Ishikawa (cell line): ENCODE measurements around the gene TMEM107.

ENCODE experiments used
- CEBPB ChIP-seq: IDR thresholded peaks from 2 replicates; pipeline ENCODE4 v1.6.1; 2012
- CREB1 ChIP-seq: IDR thresholded peaks from 2 replicates; pipeline ENCODE4 v1.6.1; 2012; ENCODE audit warnings: low read depth
- EGR1 ChIP-seq: IDR thresholded peaks from 2 replicates; pipeline ENCODE4 v1.6.1; 2012
- EP300 ChIP-seq: IDR thresholded peaks from 2 replicates; pipeline ENCODE4 v1.6.1; 2012; ENCODE audit warnings: borderline replicate concordance
- FOXM1 ChIP-seq: IDR thresholded peaks from 2 replicates; pipeline ENCODE4 v1.6.1; 2012; ENCODE audit warnings: low read depth, borderline replicate concordance
- NFIC ChIP-seq: IDR thresholded peaks from 2 replicates; pipeline ENCODE4 v1.6.1; 2012
- RAD21 ChIP-seq: IDR thresholded peaks from 2 replicates; pipeline ENCODE4 v1.6.1; 2012; ENCODE audit warnings: low read depth
- TAF1 ChIP-seq: IDR thresholded peaks from 2 replicates; pipeline ENCODE4 v1.6.1; 2012; ENCODE audit warnings: low read depth, mild to moderate bottlenecking
- TCF12 ChIP-seq: IDR thresholded peaks from 2 replicates; pipeline ENCODE4 v1.6.1; 2012; ENCODE audit warnings: low read depth
- TEAD4 ChIP-seq: IDR thresholded peaks from 2 replicates; pipeline ENCODE4 v1.6.1; 2012
- YY1 ChIP-seq: IDR thresholded peaks from 2 replicates; pipeline ENCODE4 v1.6.1; 2012; ENCODE audit warnings: low read depth
- ZBTB7A ChIP-seq: IDR thresholded peaks from 2 replicates; pipeline ENCODE4 v1.6.1; 2012; ENCODE audit warnings: low read depth
- TF ChIP-seq, protein P1 (sequence below): IDR thresholded peaks from 2 replicates; pipeline ENCODE4 v1.6.1; 2012
- TF ChIP-seq, protein P2 (sequence below): IDR thresholded peaks from 2 replicates; pipeline ENCODE4 v1.6.1; 2012; ENCODE audit warnings: low read depth, mild to moderate bottlenecking
- TF ChIP-seq, protein P3 (sequence below): IDR thresholded peaks from 2 replicates; pipeline ENCODE4 v1.6.1; 2012

TMEM107 gene

DNA sequence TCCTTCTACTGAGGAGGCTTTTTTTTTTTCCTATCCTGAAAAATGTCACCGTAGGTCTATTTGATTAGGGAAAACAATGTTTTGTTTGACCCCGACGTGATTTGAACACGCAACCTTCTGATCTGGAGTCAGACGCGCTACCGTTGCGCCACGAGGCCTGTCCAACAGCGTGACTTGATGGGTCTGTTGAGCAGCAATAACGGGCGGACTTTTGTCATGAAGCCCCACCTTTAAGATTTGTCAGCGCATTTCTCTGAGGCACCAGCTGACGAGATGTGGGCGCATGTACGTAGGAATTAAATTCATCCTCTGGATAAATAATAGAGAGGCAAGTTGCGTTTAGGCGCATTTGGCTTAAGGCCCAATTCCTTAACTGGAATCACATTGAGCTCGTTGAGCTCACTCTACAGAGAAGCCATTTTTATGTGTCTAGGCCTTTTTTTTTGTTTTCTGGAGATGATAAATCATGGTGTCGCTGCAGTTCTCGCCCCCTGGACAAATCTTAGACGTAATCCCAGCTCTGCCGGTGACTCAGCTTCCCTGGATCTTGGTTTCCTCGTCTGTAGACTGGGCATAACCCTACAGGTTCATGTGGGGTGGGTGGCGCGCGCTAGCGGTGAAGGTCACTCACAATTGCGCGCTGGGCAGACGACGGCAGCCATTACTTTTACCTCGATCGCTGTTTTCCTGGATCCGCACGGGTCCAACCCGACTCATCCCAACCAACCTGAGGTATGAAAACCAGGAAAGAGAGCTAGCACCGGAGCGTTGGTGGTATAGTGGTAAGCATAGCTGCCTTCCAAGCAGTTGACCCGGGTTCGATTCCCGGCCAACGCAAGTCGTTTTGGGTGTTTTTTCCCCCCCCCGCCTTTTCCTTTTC, 44.8 kb upstream of the TMEM107 start:
- peak; percentile 89 for TF ChIP-seq YY1
- TF ChIP-seq, protein P1, sequence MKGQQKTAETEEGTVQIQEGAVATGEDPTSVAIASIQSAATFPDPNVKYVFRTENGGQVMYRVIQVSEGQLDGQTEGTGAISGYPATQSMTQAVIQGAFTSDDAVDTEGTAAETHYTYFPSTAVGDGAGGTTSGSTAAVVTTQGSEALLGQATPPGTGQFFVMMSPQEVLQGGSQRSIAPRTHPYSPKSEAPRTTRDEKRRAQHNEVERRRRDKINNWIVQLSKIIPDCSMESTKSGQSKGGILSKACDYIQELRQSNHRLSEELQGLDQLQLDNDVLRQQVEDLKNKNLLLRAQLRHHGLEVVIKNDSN: peak; percentile 51; the same call in 1 of the 2 replicates
- peak; percentile 45; the same call in 1 of the 2 replicates for TF ChIP-seq EGR1
- peak; percentile 41; the same call in 1 of the 2 replicates for TF ChIP-seq CEBPB
- TF ChIP-seq EP300: peak; percentile 20; the same call in 1 of the 2 replicates
- TF ChIP-seq, protein P2, sequence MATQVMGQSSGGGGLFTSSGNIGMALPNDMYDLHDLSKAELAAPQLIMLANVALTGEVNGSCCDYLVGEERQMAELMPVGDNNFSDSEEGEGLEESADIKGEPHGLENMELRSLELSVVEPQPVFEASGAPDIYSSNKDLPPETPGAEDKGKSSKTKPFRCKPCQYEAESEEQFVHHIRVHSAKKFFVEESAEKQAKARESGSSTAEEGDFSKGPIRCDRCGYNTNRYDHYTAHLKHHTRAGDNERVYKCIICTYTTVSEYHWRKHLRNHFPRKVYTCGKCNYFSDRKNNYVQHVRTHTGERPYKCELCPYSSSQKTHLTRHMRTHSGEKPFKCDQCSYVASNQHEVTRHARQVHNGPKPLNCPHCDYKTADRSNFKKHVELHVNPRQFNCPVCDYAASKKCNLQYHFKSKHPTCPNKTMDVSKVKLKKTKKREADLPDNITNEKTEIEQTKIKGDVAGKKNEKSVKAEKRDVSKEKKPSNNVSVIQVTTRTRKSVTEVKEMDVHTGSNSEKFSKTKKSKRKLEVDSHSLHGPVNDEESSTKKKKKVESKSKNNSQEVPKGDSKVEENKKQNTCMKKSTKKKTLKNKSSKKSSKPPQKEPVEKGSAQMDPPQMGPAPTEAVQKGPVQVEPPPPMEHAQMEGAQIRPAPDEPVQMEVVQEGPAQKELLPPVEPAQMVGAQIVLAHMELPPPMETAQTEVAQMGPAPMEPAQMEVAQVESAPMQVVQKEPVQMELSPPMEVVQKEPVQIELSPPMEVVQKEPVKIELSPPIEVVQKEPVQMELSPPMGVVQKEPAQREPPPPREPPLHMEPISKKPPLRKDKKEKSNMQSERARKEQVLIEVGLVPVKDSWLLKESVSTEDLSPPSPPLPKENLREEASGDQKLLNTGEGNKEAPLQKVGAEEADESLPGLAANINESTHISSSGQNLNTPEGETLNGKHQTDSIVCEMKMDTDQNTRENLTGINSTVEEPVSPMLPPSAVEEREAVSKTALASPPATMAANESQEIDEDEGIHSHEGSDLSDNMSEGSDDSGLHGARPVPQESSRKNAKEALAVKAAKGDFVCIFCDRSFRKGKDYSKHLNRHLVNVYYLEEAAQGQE: no peak
- no peak; the same call in 1 of the 2 replicates for TF ChIP-seq NFIC
- no peak for TF ChIP-seq CREB1
- TF ChIP-seq, protein P3, sequence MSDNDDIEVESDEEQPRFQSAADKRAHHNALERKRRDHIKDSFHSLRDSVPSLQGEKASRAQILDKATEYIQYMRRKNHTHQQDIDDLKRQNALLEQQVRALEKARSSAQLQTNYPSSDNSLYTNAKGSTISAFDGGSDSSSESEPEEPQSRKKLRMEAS: peak; percentile 46; the same call in 1 of the 2 replicates
- no peak for TF ChIP-seq ZBTB7A
- TF ChIP-seq TEAD4: peak; percentile 95
- TF ChIP-seq RAD21: no peak
- TF ChIP-seq TAF1: peak; percentile 32
- no peak for TF ChIP-seq TCF12
- 0 out of 2 replicates have a peak, but pooled peaks have one; percentile 11 for TF ChIP-seq FOXM1

DNA sequence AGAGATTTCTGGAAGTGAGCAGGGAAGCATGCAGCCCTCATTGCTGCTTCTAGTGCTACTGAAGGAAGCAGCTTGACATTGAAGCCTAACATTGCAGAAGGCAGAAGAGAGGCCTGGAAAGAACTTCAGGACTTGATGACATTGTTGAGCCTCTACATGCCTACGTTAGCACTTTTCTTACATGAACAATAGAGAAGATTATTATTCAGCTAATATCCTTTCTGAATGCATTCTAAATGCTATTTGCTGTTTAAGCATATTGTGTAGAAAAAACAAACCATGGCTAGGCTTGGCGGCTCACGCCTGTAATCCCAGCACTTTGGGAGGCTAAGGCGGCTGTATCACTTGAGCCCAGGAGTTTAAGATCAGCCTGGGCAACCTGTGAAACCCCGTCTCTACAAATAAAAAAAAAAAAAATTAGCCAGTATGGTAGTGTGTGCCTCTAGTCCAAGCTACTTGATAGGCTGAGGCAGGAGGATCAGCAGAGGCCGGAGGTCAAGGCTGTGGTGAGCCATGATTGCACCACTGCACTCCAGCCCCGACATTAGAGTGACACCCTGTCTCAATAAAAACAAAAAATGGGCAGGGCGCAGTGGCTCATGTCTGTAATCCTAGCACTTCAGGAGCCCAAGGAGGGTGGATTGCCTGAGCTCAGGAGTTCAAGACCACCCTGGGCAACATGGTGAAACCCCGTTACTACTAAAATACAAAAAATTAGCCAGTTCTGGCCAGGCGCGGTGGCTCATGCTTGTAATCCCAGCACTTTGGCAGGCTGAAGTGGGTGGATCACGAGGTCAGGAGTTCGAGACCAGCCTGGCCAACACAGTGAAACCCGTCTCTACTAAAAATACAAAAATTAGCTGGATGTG, 36.4 kb upstream of the TMEM107 start:
- TF ChIP-seq TEAD4: no peak
- TF ChIP-seq, protein P1: no peak
- no peak for TF ChIP-seq EGR1
- TF ChIP-seq ZBTB7A: no peak

DNA sequence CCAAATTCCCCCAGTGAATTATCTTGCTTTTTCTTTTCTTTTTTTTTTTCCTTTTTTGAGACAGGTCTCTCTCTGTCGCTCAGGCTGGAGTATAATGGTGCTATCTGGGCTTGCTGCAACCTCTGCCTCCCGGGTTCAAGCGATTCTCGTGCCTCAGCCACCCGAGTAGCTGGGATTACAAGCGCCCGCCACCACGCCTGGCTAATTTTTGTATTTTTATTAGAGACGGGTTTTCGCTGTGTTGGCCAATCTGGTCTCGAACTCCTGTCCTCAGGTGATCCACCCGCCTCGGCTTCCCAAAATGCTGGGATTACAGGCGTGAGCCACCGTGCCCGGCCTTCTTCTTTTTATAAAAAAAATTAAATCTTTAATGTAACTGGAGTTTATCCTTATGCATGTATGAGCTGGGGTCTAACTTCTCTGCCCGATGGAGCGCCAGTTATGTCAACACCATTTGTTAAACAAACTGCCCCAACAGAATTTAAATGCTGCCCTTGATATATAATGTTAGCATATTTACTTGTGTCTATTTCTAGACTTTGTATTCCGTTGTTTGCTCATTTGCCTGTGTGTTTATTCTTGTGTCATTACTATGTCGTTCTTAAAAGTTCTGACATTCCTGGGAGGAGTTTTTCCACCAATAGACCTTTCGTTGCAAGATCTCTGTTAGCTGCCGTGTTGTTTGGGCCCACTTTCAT, 34.7 kb upstream of the TMEM107 start:
- no peak for TF ChIP-seq TCF12
- no peak for TF ChIP-seq EGR1
- TF ChIP-seq NFIC: no peak
- 0 out of 2 replicates have a peak, but pooled peaks have one; percentile 4 for TF ChIP-seq CREB1
- no peak for TF ChIP-seq FOXM1
- TF ChIP-seq, protein P3: no peak
- TF ChIP-seq EP300: no peak
- TF ChIP-seq RAD21: no peak

DNA sequence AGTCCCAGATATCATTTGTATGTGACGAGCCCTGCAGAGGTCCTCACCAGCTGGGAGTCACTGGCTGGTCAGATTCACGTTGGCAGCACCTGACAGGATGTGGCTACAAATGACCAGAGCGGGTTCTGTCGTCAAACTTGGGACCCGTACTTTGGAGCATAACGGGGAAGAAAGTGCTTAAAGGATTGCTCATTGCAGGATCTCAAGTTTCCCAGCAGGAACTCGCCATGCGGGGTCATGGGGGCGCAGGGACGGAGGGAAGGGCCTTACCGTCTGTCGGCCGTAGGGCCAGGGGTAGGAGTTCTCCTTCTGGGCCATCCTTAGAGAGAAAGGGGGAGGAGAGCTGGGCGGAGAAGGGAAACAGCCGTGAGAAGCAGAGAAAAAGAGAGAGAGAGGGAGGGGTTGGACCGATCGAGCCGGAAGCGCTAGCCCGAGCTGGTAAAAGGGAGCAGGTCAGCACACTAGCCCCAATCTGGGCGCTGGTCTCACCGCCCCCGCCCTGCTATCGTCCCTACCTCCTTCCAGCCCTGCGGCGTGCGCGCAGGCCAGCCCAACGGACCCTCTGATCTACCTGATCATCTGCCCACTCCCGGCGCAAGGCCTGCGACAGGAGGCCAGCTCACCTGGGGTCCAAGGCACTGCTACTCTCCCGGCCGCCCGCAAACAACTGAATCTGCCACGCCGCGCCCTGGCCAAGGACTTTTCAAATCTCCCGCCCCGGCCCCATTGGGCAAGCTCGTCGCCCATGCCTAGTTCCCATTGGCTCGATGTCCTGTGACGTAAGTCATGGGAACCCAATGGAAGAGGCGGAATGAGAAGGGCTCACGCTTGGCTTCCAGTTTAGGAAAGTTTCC, 34.0 kb upstream of the TMEM107 start, which contains the start of gene AURKB:
TSS of gene AURKB (minus strand) at position 669 of the 854 bp plus-strand sequence. CDS start at position 318, 351 bp downstream.
- TF ChIP-seq YY1: no peak
- TF ChIP-seq, protein P1: peak; percentile 66
- TF ChIP-seq, protein P2: no peak
- peak; percentile 73 for TF ChIP-seq EGR1
- TF ChIP-seq RAD21: no peak
- TF ChIP-seq NFIC: no peak
- TF ChIP-seq CREB1: peak; percentile 67; the same call in 1 of the 2 replicates
- TF ChIP-seq TAF1: peak; percentile 84
- TF ChIP-seq FOXM1: peak; percentile 95
- TF ChIP-seq, protein P3: peak; percentile 98
- no peak for TF ChIP-seq ZBTB7A
- TF ChIP-seq EP300: no peak
- TF ChIP-seq CEBPB: no peak
- peak; percentile 47 for TF ChIP-seq TCF12
- TF ChIP-seq TEAD4: no peak
